ENCODE measurements around the gene VENTX.
A peak's percentile ranks its signal among the peaks of the same experiment; 100 is the strongest.

Gene VENTX

DNA sequence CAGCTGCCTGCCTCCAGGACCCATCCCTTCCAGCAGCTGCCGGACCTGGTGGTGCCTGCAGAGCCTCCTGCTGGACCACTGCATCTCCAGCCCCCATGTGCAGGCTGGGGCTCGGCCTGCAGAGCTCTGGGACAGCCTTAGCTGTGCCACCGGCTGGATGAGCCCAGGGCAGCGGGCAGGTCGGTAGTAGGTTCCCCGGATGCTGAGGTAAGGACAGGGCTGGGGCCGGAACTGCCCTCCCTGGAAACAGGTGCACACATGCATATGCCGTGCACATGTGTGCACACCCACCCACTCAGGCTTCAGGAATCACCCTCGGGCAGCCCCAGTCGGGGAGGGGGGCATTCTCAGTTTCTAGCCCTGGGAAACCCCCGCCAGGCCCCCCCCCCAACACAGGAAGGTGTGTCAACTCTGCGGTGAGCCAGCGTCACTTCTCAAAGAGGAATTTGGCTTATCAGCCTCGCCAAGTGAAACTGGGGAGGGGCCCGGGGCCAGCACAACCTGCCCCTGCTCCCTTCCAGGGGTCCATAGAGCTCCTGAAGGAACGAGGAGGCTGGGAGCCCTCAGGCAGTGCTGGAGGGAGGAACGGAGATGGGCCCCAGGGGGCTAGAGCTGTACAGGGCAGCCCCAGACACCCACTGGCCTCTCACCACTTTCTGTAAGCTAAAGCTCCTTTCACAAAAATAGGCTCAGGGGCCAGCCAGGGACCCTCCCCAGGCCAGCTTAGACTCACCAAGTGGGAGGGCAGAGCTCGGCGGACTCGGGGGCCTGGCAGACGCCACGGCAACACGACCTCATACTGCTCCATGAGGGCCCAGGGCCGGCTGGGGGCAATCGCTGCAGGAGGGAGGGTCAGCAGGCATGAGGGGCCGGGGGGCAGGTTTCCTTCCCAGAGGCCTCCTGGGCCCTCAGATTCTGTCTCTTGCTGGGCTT is 37.4 kb downstream of the VENTX start:
- DNase-seq, result peak; percentile 27

DNA sequence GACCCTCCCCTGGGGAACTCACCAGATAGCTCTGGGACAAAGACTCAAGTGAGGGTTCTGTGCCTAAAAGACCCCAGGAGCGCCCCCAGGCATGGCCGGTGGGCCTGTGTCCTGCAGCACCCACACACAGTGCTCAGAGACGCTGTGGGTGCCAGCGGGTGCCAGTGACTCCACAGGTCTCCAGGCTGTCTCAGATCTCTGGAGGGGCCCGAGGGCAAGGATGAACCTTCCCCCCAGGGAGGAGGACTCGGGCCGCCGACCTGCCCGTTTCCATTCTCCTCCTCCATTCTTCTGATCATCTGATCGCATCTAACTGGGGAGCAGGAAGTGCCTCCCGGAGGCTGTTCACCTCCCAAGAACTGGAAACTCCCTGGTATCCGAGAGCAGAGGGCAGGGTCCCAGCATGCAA is 38.0 kb downstream of the VENTX start:
- peak; percentile 30 for DNase-seq

DNA sequence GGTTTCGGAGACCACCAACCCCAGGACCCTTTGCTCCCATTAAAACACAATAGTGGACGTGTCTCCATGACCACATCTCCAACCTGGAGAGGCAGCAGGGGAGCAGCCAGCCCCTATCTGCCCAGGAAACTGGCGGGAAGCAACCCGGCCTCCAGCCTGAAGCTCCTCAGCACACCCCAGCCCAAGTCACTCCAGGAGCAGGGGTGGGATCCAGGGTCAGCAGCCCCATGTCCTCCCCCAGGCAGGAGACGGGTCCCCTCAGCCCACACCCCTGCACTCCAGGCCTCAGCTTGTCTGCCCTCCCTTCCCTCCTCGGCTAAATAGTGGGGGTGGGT is 38.4 kb downstream of the VENTX start:
- DNase-seq, result no peak

DNA sequence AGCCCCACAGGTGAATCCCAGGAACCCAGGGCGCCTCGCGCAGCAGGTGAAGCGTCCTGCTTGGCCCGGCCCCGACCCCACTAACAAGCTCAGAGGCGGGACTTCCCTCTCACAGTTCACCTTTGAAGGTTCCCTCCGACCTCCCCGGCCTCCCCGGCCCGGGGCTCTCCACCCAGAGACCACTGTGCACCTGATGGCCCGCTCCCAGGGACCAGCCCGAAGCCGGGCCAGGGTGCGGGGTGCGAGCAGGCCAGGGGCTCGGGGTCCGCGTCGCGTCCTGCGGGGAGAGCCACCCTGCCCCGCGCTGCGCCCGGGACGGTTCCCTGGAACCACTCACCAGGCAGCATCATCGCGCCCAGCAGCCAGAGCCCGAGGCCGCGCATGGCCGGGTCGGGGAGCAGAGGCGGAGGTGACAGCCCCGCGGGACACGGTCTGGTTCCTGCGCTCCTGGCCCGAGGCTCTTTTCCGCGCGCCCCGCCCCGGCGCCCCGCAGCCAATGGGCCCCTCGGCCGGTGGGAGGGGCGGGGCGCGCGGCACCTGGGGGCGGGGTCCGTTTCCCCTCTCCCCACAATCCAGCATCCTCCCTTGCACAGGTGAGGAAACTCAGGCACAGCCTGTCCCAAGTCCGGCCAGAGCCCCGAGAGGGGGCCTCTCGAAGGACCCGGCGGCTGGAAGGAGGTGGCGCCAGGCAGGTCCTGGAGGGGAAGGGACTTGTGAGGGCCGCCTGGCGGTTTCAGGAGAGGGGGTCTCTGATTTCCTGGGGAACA is 39.0 kb downstream of the VENTX start, which contains the start of gene ADAM8:
ADAM8 (minus strand) TSS at position 434 of the 767 bp plus-strand sequence; CDS start at position 383, 51 bp downstream.
- peak; percentile 58 for DNase-seq

DNA sequence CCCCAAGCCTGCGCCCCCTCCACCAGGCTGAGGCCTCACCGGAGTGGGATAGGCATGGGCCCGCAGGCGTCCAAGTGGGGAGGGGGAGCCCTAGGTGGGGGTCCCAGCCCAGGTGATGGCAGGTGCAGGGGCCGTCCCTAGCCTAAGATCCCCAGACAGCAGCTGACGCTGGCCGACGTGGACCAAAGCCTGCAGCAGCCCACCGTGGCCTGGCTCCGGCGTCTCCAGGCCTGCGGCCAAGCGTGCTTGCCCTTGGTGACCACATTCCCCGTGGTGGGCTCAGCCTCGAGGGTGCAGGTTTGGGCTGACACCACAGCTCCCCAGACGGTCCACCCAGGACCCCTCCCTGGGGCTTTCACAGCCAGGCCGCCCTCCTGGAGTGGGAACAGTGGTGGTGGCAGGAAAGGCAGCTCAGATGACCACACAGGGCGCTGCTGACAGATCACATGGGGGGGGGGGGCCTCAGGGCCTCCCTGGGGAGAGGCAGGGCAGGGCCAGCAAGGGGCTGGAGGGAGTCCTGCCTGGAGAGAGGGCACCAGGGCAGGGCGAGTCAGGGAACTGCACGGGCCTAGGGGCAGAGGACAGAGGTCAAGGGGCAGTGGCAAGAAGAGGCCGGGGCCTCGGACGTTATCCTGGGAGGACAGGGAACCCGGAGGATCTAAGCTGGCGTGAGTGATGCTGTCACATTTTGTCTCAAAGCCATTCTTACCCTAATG is 39.8 kb downstream of the VENTX start:
- DNase-seq, result no peak

DNA sequence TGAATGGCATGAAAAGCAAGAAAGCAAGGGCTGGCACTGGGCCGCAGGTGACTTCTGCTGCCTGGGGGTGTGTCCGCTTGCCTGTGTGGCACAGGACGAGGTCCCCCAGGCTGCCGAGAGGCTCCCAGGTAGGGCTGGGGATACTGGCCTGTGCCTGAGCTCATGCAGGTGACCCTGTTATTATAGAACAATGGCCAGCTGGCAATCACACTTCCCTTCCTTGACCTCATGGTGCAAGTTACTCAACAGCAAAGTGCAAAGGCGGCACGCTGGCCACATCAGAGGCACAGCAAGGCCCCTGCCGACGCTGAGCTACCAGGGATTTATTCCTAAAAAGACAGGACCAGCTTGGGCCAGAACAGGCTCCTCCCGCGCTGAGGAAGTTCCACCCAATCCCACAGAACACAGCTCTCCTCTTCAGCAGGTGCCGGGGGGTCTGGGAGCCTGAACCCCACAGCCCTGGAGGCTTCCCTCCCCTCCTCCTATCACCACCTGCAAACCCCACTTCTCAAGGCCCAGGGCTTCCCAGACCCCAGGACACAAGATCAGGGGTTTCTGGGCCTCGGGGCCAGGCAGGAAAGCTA is 40.4 kb downstream of the VENTX start:
- no peak for DNase-seq

DNA sequence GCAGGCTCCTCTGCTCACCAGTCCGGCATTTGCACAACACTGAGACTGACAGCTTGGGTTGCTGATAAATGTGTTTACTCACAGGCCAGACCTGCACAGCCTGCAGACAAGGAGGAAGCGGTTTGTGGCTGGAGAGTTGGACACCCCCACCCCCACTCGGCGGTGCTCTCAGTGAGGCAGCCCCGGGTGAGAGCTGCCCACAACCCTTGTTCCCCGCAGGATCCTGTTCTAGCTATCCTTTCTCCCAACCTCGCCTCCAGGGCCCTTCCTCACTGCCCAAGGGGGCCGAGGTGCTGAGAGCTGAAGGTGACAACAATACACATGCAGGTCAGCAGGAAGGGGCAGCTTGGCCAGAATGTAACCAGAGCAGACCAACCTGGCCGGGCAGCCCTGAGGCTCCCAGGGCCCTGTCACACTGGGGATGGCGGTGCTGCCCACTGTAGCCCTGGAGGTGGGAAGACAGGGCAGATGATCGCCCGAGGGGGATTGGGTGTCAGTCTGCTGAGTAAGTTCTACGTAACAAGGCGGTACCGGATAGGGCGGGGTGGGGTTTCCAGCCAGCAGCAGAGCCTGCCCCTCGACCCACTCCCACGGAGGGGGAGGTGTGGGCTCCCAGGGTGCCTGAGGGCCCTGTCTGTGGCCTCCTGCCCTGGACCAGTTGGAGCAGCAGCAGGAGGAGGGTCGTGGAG is 41.1 kb downstream of the VENTX start:
- no peak for DNase-seq

DNA sequence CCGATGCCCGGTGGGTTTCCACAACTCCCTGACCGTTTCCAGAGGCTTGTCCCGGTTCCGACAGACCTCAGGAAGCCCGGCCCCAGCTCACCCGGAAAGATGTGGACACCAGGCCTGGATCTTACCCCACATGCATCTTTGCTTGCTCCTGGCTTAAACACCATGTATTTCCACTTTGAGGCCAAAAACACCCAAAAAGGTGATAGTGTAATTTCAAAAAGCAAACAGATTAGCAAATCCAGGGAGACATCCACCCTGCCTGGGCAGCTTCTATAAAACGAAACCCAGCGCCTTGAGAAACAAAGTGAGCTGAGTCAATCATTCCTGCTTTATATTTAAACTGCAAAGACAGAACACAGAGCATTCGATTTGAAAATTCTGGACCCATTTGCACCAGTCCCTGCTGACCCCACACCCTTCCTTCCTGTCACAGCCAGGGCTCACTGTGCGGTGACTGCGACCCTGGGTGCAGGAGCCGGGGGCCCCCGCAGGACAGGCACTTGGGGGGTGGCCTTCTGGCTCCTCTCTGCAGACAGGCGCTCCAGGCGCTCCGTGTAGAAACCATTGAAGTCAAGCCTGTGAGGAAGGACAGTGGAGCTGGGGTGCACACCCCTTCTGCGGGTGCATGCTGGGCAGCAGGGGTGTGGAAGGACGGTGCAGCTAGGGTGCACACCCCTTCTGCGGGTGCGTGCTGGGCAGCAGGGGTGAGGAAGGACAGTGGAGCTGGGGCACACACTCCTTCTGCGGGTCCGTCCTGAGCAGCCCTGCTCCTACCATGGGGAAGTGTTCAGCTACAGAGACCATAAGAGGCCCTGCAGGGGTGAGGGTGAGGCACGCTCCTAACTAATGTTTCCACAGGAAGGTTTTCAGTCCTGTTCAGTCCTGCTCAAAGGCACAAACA is 41.9 kb downstream of the VENTX start:
- DNase-seq, result no peak

DNA sequence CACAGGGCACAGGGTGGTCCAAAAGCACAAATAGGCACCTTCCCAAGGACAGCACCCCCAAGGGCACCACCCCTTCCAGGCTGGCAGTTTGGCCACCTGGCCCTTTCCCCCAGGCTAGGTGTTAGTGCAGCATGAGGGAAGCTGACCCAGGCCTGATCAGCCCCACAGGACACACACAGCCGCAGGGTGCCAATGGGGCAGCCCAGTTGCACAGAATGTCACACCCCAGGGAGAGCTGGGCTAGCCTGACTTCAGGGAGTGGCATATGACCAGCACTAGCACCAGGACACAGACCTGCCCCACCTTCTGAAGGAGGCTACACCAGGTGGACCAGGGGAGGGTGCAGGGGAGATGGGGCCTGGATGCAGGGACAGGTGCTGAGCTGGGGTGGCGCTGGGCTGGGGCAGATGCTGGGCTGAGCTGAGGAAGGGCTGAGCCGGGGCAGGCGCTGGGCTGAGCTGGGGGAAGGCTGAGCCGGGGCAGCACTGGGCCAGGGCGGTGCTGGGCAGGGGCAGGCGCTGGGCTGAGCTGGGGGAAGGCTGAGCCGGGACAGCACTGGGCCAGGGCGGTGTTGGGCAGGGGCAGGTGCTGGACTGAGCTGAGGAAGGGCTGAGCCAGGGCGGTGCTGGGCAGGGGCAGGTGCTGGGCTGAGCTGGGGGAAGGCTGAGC is 42.9 kb downstream of the VENTX start:
- DNase-seq, result no peak

DNA sequence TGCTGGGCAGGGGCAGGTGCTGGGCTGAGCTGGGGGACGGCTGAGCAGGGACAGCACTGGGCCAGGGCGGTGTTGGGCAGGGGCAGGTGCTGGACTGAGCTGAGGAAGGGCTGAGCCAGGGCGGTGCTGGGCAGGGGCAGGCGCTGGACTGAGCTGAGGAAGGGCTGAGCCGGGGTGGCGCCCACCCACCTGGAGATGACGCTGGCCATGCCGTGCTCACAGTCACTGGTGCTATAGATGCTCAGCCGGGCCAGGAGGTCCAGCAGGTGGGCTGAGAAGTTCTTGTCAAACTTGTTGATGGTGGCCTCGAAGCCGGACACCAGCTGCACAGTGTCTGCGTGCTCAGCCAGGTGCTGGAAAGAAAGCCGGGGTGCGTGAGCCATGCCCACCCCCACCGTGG is 43.4 kb downstream of the VENTX start:
- no peak for DNase-seq

DNA sequence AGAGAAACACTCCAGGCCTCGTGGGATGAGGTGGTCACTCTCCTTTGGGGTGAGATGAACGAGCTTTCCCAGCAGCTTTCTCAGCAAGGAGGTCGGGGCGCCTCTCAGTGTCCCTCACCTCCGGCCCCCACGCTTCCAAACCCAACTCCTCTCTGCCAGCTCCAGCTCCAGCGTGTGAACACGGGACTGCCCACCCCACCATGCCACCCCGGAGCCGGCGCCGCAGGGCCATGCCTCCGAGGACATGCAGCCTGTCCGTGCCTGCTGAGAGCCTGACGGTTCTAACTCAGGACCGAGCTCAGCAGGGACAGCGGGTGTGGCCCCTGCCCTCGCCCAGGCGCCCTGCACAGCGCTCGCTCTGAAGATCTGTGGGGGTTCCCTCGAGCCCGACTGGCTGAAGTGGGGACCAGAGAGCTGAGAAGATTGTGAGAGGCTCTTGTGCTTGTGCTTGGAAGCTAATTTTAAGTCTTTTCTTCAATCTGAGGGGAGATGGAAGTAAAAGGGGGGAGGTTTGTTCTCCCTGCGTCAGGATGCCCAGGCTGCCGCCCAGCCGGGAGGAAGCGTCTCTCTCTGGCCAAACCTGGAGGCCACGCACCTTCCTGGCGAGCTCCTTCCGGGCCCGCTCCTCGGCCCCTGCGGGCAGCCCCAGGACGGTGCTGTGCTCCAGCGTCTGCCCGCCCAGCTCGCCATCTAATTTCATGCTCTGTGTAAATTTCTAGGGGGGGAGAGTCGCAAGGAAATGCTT is 44.1 kb downstream of the VENTX start:
- DNase-seq, result no peak

DNA sequence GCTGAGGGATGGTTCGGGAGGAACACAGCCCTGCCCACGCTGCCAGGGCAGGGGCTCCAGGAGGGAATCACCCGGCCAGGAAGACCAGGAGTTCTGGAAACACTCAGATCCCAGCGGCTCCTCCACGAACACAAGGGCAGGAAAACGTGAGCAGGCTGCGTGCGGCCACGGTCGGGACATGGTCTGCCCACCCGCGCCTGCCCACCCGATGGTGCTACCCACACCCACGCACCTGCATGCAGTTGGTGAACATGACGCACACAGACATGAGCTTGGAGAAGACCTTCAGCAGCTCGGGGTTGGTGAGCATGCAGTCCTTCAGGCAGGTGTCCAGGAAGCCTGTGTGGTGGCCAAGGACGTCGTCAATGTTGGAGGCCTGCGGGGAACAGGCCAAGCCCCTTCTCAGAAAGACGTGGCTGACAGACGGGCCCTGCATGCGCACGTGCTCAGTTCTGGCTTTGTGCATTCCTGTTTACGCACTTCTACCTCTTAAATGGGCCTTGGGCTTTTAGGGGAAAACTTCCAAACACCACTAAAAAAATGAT is 45.3 kb downstream of the VENTX start:
- DNase-seq, result no peak

DNA sequence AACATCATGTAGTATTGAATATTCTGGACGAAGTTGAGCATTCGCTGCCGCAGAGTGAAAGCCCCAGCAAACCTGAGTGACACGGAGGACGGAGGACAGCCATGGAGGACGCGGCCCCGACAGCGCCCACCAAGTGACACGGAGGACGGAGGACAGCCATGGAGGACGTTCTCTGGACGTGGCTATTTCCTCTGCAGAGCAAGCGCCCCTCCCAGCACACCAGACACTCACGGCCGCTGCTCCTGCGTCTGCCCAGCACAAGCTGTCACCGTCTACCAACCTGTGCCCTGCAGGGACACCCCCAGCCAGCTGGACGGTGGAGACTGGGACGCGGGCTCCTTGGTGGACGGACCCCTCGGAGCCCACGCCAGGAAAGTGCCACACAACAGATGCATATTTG is 46.3 kb downstream of the VENTX start:
- DNase-seq, result no peak

DNA sequence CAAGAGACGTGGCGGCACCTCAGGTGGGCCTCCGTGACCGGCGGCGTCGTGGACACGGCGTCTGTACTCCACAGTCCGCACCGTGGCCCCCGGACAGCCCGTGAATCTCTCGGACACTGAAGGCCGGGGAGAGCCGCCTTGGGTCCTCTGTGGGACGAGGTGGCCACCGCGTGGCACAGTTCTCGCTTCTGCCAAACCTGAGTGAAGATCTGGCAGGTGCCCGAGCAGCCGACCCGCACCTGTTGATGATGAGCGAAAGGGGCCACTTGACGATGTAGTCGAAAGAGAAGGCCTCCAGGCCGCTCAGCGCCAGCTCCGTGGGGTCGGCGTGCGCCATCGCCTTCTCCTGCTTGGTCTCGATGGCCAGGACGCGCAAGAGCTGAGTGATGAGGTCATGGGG is 47.6 kb downstream of the VENTX start:
- DNase-seq, result no peak

DNA sequence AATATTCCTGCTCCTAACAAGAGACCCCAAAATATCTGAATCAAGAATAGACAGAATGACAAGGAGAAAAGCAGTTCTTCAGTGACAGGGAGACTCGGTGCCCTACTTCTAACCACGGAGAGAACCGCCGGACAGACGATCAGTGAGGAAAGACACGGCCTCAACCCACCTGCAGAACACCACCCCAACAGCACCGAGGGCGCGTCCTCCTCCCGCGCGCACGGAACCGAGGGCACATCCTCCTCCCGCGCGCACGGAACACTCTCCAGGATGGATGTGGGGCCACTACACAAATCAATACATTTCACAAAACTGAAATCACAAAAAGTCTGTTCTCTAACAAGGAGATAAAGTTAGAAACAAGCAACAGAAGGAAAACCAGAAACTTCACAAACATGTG is 48.7 kb downstream of the VENTX start:
- DNase-seq, result no peak

DNA sequence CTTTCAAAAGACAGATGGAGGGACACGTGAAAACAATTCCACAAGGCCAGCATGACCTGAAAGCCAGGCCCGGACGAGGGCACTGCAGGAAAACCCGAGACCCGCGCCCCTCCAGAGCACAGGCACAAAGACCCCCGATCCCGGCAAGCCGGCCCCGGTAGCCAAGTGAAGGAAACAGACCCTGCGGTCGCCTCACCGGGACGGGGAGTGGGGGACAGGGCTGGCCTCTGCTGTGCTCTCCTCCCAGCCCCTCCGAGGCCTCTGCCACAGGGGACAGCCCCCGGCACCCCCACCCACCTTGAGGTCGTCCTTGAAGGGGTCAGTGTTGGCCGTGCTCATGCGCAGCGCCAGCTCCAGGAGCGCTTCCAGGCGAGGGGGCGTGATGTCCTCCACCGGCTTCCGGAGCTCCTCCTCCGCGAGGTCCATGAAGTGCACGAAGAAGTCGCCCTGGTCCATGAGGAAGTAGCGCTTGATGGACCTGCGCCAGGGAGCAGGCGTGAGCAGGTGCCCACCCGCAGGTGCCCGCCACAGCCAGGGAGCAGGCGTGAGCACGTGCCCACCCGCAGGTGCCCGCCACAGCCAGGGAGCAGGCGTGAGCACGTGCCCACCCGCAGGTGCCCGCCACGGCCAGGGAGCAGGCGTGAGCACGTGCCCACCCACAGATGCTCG is 50.3 kb downstream of the VENTX start:
- no peak for DNase-seq

DNA sequence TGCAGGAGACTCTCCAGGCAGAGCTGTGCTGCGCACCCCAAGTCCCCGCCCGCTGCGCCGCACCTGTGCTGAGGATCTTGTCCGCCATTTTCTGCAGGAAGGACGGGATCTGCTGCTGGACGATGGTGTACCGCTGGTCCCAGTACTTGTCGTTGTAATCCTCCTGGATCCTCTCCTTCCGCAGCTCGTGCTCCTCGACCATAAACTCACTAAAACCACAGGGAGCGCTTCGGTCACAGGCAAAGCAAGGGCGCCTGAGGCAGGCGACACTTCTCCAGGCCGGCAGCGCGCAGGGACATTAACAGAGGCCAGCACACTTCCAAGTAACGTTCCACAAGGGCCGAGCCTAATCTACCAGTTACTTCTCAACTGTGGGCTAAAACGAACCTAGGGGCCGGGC is 52.1 kb downstream of the VENTX start:
- DNase-seq, result no peak

Measured in eye (tissue), 1 donor.